Measurements from ENCODE around the gene ALOX12B.
"Not testable (repeated sequence)": the region's sequence is repeated elsewhere in the genome, so short reads cannot be mapped to it uniquely, and the experiment has no call there.

ALOX12B gene

GRCh38 chr17:8081876-8082275 is 5.6 kb downstream of the ALOX12B start:
- no peak for DNase-seq

- DNase-seq, result no peak
Measured at GRCh38 chr17:8080799-8081219, 6.7 kb downstream of the ALOX12B start.

- DNase-seq, result no peak
Measured at GRCh38 chr17:8080208-8080798, 7.2 kb downstream of the ALOX12B start.

- DNase-seq, result peak; percentile 78
Measured at GRCh38 chr17:8079291-8080207, 8.0 kb downstream of the ALOX12B start.

- not testable (repeated sequence) for DNase-seq
Measured at GRCh38 chr17:8077939-8078338, 9.6 kb downstream of the ALOX12B start.

- DNase-seq, result no peak
Measured at GRCh38 chr17:8076502-8077266, 10.8 kb downstream of the ALOX12B start.

- DNase-seq, result no peak
Measured at GRCh38 chr17:8075574-8076342, 11.8 kb downstream of the ALOX12B start.

GRCh38 chr17:8075081-8075480 is 12.4 kb downstream of the ALOX12B start:
- DNase-seq, result no peak

- DNase-seq, result no peak
Measured at GRCh38 chr17:8074554-8074953, 13.0 kb downstream of the ALOX12B start.

- DNase-seq, result peak; percentile 88
Measured at GRCh38 chr17:8073627-8074484, 13.7 kb downstream of the ALOX12B start.

GRCh38 chr17:8072729-8073461 is 14.6 kb downstream of the ALOX12B start:
- DNase-seq, result no peak

- DNase-seq, result no peak
Measured at GRCh38 chr17:8072341-8072728, 15.2 kb downstream of the ALOX12B start.

- no peak for DNase-seq
Measured at GRCh38 chr17:8071496-8071895, 16.0 kb downstream of the ALOX12B start.

- no peak for DNase-seq
Measured at GRCh38 chr17:8069587-8069860, 18.0 kb downstream of the ALOX12B start.

GRCh38 chr17:8068736-8069586 is 18.6 kb downstream of the ALOX12B start:
- peak; percentile 57 for DNase-seq

GRCh38 chr17:8067806-8068205 is 19.7 kb downstream of the ALOX12B start:
- DNase-seq, result no peak

- no peak for DNase-seq
Measured at GRCh38 chr17:8066841-8067775, 20.4 kb downstream of the ALOX12B start.

- DNase-seq, result no peak
Measured at GRCh38 chr17:8064561-8065019, 22.9 kb downstream of the ALOX12B start.
